ENCODE results near the gene HTRA3. TPM values are rescaled to one million over a fixed set of nuclear protein-coding genes. Genes with fewer than 3 reads are reported as not detected.
A peak's percentile ranks its signal among the peaks of the same experiment; 100 is the strongest.

HTRA3 gene
- total RNA-seq, 4 donors from 2014 or later, result 3.3 to 22.5 (median 10.3) TPM

GRCh38 chr4:8320386-8320750 lies 50.8 kb downstream of the HTRA3 start:
- peaks cover 22% of the 10 kb centered on the region for H3K4me1 ChIP-seq
- no peaks in the 10 kb centered on the region for H3K9me3 ChIP-seq
- peak overlapping the region; percentile 54 for H3K27ac ChIP-seq
- no peaks in the 10 kb centered on the region for H3K27me3 ChIP-seq
- no peak for TF ChIP-seq POLR2AphosphoS5 (IDR thresholded peaks at IDR 0.05)
- no peak for TF ChIP-seq POLR2A (IDR thresholded peaks at IDR 0.05)
- DNase-seq (ENCODE audit: low spot score in 2 of 2), result peak in 1 of 2 donors; percentile 22
- H3K36me3 ChIP-seq, result no peaks in the 10 kb centered on the region
- 84% methylated on average over 2 of the region's 2 CpGs for WGBS
- no peak overlapping the region for H3K4me3 ChIP-seq

GRCh38 chr4:8321220-8321619 lies 51.7 kb downstream of the HTRA3 start:
- Histone ChIP-seq H3K9me3 (no peaks in the 10 kb centered on the region), H3K4me1 (peaks cover 13% of the 10 kb centered on the region), H3K4me3 (no peak overlapping the region), H3K36me3 (no peaks in the 10 kb centered on the region), H3K27ac (no peak overlapping the region), H3K27me3 (no peaks in the 10 kb centered on the region)
- TF ChIP-seq POLR2A (IDR thresholded peaks at IDR 0.05), result no peak
- TF ChIP-seq CTCF (IDR thresholded peaks at IDR 0.05), result no peak
- no peak for TF ChIP-seq EP300 (IDR thresholded peaks at IDR 0.05)
- no peak for TF ChIP-seq POLR2AphosphoS5 (IDR thresholded peaks at IDR 0.05)
- WGBS, result 95% methylated on average over 2 of the region's 2 CpGs
- DNase-seq (ENCODE audit: low spot score in 2 of 2), result no peak

GRCh38 chr4:8321771-8322170 lies 52.2 kb downstream of the HTRA3 start:
- no peak overlapping the region for H3K27ac ChIP-seq
- H3K4me1 ChIP-seq, result peaks cover 12% of the 10 kb centered on the region
- TF ChIP-seq POLR2A (IDR thresholded peaks at IDR 0.05) (no peak), EP300 (IDR thresholded peaks at IDR 0.05) (no peak), CTCF (IDR thresholded peaks at IDR 0.05) (no peak), POLR2AphosphoS5 (IDR thresholded peaks at IDR 0.05) (no peak)
- no peak for DNase-seq (ENCODE audit: low spot score in 2 of 2)
- 89% methylated on average over 5 of the region's 5 CpGs for WGBS
- no peaks in the 10 kb centered on the region for H3K27me3 ChIP-seq
- no peaks in the 10 kb centered on the region for H3K36me3 ChIP-seq
- H3K9me3 ChIP-seq, result no peaks in the 10 kb centered on the region
- no peak overlapping the region for H3K4me3 ChIP-seq

- 86% methylated on average over 9 of the region's 9 CpGs for WGBS
- Histone ChIP-seq H3K4me3 (no peak overlapping the region), H3K4me1 (peaks cover 12% of the 10 kb centered on the region), H3K9me3 (no peaks in the 10 kb centered on the region), H3K27me3 (no peaks in the 10 kb centered on the region), H3K36me3 (no peaks in the 10 kb centered on the region), H3K27ac (no peak overlapping the region)
- peak in 1 of 2 donors; percentile 41 for DNase-seq (ENCODE audit: low spot score in 2 of 2)
- TF ChIP-seq POLR2A (IDR thresholded peaks at IDR 0.05) (no peak), CTCF (IDR thresholded peaks at IDR 0.05) (no peak), EP300 (IDR thresholded peaks at IDR 0.05) (no peak), POLR2AphosphoS5 (IDR thresholded peaks at IDR 0.05) (no peak)
Observed at GRCh38 chr4:8322794-8323704, 53.5 kb downstream of the HTRA3 start.

- DNase-seq (ENCODE audit: low spot score in 2 of 2), result no peak
- Histone ChIP-seq H3K4me3 (no peak overlapping the region), H3K27ac (no peak overlapping the region), H3K27me3 (no peaks in the 10 kb centered on the region), H3K36me3 (no peaks in the 10 kb centered on the region), H3K9me3 (no peaks in the 10 kb centered on the region), H3K4me1 (peaks cover 12% of the 10 kb centered on the region)
- 87% methylated on average over 5 of the region's 5 CpGs for WGBS
- TF ChIP-seq POLR2A (IDR thresholded peaks at IDR 0.05), result no peak
- TF ChIP-seq POLR2AphosphoS5 (IDR thresholded peaks at IDR 0.05), result no peak
- no peak for TF ChIP-seq CTCF (IDR thresholded peaks at IDR 0.05)
- no peak for TF ChIP-seq EP300 (IDR thresholded peaks at IDR 0.05)
Observed at GRCh38 chr4:8323947-8324555, 54.5 kb downstream of the HTRA3 start.

Measured in suprapubic skin (tissue), 4 donors.